ENCODE data around the gene ANGEL1. TPM values are rescaled to one million over a fixed set of nuclear protein-coding genes. Genes with fewer than 3 reads are reported as not detected.
A peak's percentile ranks its signal among the peaks of the same experiment; 100 is the strongest.

The ANGEL1 gene
- total and polyA plus RNA-seq, 2 of the 13 experiments (the other 11 are each of a cell fraction or from before 2014, with no cell fraction given) = 14.3 to 20.1 TPM

GRCh38 chr14:76812422-76813383 is at the start of gene ANGEL1 (continued):
- no peak for TF ChIP-seq CERS6 (CRISPR knock-in tag; IDR thresholded peaks at IDR 0.05)
- TF ChIP-seq ZNF264 (CRISPR knock-in tag; IDR thresholded peaks at IDR 0.05) = no peak
- no peak for TF ChIP-seq SIX4 (CRISPR knock-in tag; IDR thresholded peaks at IDR 0.05)
- TF ChIP-seq ZNF17 (CRISPR knock-in tag; IDR thresholded peaks at IDR 0.05) = no peak
- TF ChIP-seq PLRG1 (conservative IDR thresholded peaks at IDR 0.05) = no peak
- no peak for TF ChIP-seq NAIF1 (CRISPR knock-in tag; IDR thresholded peaks at IDR 0.05; ENCODE audit: borderline replicate concordance)
- no peak for TF ChIP-seq PAF1 (CRISPR knock-in tag; IDR thresholded peaks at IDR 0.05)
- TF ChIP-seq SP5 (CRISPR knock-in tag; IDR thresholded peaks at IDR 0.05; ENCODE audit: borderline replicate concordance, low read depth) = peak; percentile 94
- no peak for TF ChIP-seq KLF11 (CRISPR knock-in tag; IDR thresholded peaks at IDR 0.05)
- no peak for TF ChIP-seq HNF4A (CRISPR knock-in tag; IDR thresholded peaks at IDR 0.05)
- no peak for TF ChIP-seq KAT2B (IDR thresholded peaks at IDR 0.05; ENCODE audit: borderline replicate concordance, low read depth, low read length)
- TF ChIP-seq NONO (IDR thresholded peaks at IDR 0.05) = no peak
- peak; percentile 82 for TF ChIP-seq NONO (CRISPR knock-in tag; conservative IDR thresholded peaks at IDR 0.05)
- 0 out of 2 replicates have a peak, but pooled peaks have one; percentile 59 for TF ChIP-seq ZSCAN20 (CRISPR knock-in tag; IDR thresholded peaks at IDR 0.05; ENCODE audit: borderline replicate concordance)
- no peak; the same call in 1 of the 2 replicates for TF ChIP-seq KAT7 (CRISPR knock-in tag; IDR thresholded peaks at IDR 0.05; ENCODE audit: borderline replicate concordance)
- TF ChIP-seq ZNF558 (CRISPR knock-in tag; IDR thresholded peaks at IDR 0.05; ENCODE audit: borderline replicate concordance) = peak; percentile 93; the same call in 1 of the 2 replicates
- no peak for TF ChIP-seq DRAP1 (CRISPR knock-in tag; IDR thresholded peaks at IDR 0.05)
- no peak for TF ChIP-seq ZNF207 (IDR thresholded peaks at IDR 0.05; ENCODE audit: borderline replicate concordance)
- TF ChIP-seq ARID5B (CRISPR knock-in tag; IDR thresholded peaks at IDR 0.05) = peak; percentile 59
- TF ChIP-seq ZNF18 (CRISPR knock-in tag; IDR thresholded peaks at IDR 0.05; ENCODE audit: insufficient replicate concordance) = peak; percentile 22
- TF ChIP-seq ZNF713 (CRISPR knock-in tag; IDR thresholded peaks at IDR 0.05) = no peak
- no peak for TF ChIP-seq NFE2 (CRISPR knock-in tag; IDR thresholded peaks at IDR 0.05)
- TF ChIP-seq NFE2L2 (IDR thresholded peaks at IDR 0.05; ENCODE audit: low read length) = no peak

Measured in HepG2 (cell line).